Measurements from ENCODE around the gene CUX1. TPM values are rescaled to one million over a fixed set of nuclear protein-coding genes. Genes with fewer than 3 reads are reported as not detected.

CUX1 gene
- polyA plus RNA-seq, 4 donors: 29.2 to 77.5 (median 32.3) TPM

DNA sequence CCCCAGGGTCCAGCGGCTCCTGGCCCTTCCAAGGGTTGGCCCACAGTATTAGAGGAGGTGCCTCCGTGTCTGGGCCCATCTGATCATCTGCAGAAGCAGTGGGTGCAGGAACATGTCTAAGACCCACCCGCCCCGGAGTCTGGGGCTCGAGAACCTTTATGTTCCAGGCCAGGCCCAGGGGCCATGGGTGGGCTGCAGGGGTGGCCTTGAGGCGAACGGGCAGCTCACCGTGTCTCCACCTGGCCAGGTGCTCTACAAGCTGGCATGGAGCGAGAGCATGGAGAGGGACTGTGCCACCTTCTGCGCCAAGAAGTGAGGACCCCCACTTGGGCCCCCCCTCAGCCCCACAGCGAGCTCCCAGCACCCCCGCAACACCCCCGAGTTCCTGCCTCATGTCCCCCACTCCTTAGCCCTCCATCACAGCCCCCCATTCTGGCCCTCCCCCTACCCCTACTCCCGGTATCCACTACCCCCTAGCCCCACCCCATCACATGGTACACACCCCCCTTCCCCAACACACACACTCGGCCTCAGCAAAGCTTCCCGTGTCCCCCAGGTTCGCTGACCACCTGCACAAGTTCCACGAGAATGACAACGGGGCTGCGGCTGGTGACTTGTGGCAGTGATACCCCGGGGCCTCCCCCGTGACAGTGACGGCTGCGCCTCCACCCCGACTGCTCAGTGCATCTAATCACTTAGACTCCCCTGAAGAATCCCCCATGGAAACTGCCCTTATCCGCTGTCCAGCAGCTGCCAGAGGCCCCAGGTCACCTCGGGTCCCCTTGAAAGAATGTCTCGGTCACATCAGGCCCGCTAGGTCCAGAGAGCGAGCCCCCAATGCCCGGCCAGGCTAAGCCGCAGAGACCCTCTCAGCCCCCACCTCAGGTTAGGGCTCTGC lies 465.3 kb downstream of the CUX1 start:
- DNase-seq (no peak), FAIRE-seq (no peak)
- H3K27me3 ChIP-seq (ENCODE audit: control insufficient read depth in 3 of 3, insufficient read depth in 3 of 3, low read length in 3 of 3): peaks cover 0 to 5% (median 0%) of the 10 kb centered on the region in 3 donors
- peaks cover 0 to 11% (median 0%) of the 10 kb centered on the region in 3 donors for H3K4me1 ChIP-seq (ENCODE audit: control insufficient read depth in 3 of 3, insufficient read depth in 2 of 3, low read depth in 1 of 3, low read length in 2 of 3)
- H3K36me3 ChIP-seq (ENCODE audit: control insufficient read depth in 3 of 3, insufficient read depth in 2 of 3, low read depth in 1 of 3, low read length in 3 of 3): peaks cover 0 to 27% (median 0%) of the 10 kb centered on the region in 3 donors
- H3K4me3 ChIP-seq (ENCODE audit: low read depth in 1 of 3, low read length in 3 of 3): no peak overlapping the region
- H3K27ac ChIP-seq (ENCODE audit: low read depth in 1 of 3, low read length in 2 of 3): no peak overlapping the region
- WGBS, 3 donors: 90 to 95% (median 93%) methylated on average over 27 to 32 of the region's 32 CpGs
- no peaks in the 10 kb centered on the region for H3K9me3 ChIP-seq (ENCODE audit: control insufficient read depth in 2 of 2, insufficient read depth in 1 of 2, low read depth in 1 of 2, low read length in 1 of 2)

DNA sequence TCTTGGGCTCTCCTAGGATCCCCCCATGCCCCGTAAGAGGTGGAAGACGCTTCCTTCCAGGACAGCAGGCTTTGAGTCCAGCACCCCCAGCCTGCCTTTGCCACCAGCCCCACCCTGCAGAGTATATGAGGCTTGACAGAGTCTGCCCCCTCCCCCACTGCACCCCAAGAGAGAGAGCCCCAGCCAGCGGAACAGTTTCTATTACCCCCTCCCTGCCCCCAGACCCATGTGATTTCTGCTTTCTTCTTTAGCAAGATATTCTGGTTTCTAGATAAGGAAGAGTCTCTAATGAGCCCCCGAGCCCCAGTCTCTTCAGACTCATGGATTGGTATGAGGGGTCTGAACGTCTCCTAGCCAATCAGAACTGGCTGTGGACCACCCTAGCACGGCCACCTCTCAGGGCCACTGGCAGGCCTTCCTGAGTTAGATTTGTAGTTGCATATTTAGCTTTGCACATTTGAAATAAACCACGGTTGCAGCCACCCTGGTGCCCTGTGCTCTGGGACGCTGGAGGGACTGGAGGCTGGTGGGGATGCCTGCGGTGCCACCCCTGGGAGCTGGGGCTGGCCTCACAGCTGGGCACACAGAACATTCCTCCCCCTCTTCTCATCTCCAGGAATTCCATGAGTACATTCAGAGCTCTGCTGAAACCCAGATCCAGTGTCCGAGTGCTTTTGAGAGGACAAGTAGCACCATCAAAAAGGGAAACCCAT lies 466.2 kb downstream of the CUX1 start:
- DNase-seq (no peak), FAIRE-seq (no peak)
- H3K27ac ChIP-seq (ENCODE audit: low read depth in 1 of 3, low read length in 2 of 3): no peak overlapping the region
- 78 to 84% (median 80%) methylated on average over 10 of the region's 10 CpGs for WGBS, 3 donors
- H3K4me3 ChIP-seq (ENCODE audit: low read depth in 1 of 3, low read length in 3 of 3): no peak overlapping the region
- peaks cover 0 to 24% (median 0%) of the 10 kb centered on the region in 3 donors for H3K36me3 ChIP-seq (ENCODE audit: control insufficient read depth in 3 of 3, insufficient read depth in 2 of 3, low read depth in 1 of 3, low read length in 3 of 3)
- no peaks in the 10 kb centered on the region for H3K9me3 ChIP-seq (ENCODE audit: control insufficient read depth in 2 of 2, insufficient read depth in 1 of 2, low read depth in 1 of 2, low read length in 1 of 2)
- peaks cover 0 to 10% (median 0%) of the 10 kb centered on the region in 3 donors for H3K27me3 ChIP-seq (ENCODE audit: control insufficient read depth in 3 of 3, insufficient read depth in 3 of 3, low read length in 3 of 3)
- peaks cover 0 to 19% (median 0%) of the 10 kb centered on the region in 3 donors for H3K4me1 ChIP-seq (ENCODE audit: control insufficient read depth in 3 of 3, insufficient read depth in 2 of 3, low read depth in 1 of 3, low read length in 2 of 3)

GRCh38 chr7:102284399-102284798 lies 467.0 kb downstream of the CUX1 start:
- 37 to 58% (median 47%) methylated on average over 11 to 12 of the region's 12 CpGs for WGBS, 3 donors
- H3K4me3 ChIP-seq (ENCODE audit: low read depth in 1 of 3, low read length in 3 of 3): no peak overlapping the region
- DNase-seq: no peak
- no peaks in the 10 kb centered on the region for H3K9me3 ChIP-seq (ENCODE audit: control insufficient read depth in 2 of 2, insufficient read depth in 1 of 2, low read depth in 1 of 2, low read length in 1 of 2)
- peaks cover 0 to 24% (median 0%) of the 10 kb centered on the region in 3 donors for H3K36me3 ChIP-seq (ENCODE audit: control insufficient read depth in 3 of 3, insufficient read depth in 2 of 3, low read depth in 1 of 3, low read length in 3 of 3)
- peaks cover 0 to 17% (median 0%) of the 10 kb centered on the region in 3 donors for H3K4me1 ChIP-seq (ENCODE audit: control insufficient read depth in 3 of 3, insufficient read depth in 2 of 3, low read depth in 1 of 3, low read length in 2 of 3)
- peak overlapping the region in 1 of 3 donors; percentile 21 for H3K27ac ChIP-seq (ENCODE audit: low read depth in 1 of 3, low read length in 2 of 3)
- FAIRE-seq: no peak
- H3K27me3 ChIP-seq (ENCODE audit: control insufficient read depth in 3 of 3, insufficient read depth in 3 of 3, low read length in 3 of 3): peaks cover 0 to 10% (median 0%) of the 10 kb centered on the region in 3 donors

DNA sequence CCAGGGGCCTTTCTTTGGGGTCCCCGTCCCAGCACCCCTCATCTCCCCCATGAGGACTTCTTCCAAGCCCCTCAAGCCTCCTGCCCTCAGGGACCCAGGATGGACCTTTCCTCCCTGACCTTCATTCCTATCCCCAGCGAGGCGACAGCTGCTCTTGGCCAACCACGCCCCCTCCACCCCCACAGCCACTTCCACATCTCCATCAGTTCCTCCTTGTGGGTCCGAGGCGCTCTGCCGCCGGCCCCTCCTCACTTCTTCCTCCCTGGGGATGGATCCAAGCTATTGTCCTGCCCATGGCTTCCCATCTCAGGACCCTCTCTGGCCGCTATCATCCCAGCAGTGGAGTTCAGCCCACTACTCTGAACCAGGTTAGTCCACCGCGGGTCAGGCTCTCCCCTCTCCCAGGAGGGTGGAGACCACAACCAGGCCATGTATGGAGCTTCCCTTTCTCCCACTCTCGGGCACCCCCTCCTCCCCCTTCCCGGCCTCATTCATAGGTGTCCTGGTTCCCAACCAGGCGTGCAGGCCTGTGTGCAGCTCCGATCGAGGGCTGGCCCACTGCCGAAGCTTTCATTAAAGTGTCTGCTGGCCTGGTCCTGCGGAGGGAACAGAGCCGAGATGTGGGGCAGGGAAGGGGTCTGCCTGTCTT lies 467.6 kb downstream of the CUX1 start:
- H3K4me3 ChIP-seq (ENCODE audit: low read depth in 1 of 3, low read length in 3 of 3): no peak overlapping the region
- DNase-seq (no peak), FAIRE-seq (no peak)
- peak overlapping the region in 1 of 3 donors; percentile 21 for H3K27ac ChIP-seq (ENCODE audit: low read depth in 1 of 3, low read length in 2 of 3)
- H3K36me3 ChIP-seq (ENCODE audit: control insufficient read depth in 3 of 3, insufficient read depth in 2 of 3, low read depth in 1 of 3, low read length in 3 of 3): peaks cover 0 to 22% (median 0%) of the 10 kb centered on the region in 3 donors
- H3K9me3 ChIP-seq (ENCODE audit: control insufficient read depth in 2 of 2, insufficient read depth in 1 of 2, low read depth in 1 of 2, low read length in 1 of 2): no peaks in the 10 kb centered on the region
- H3K4me1 ChIP-seq (ENCODE audit: control insufficient read depth in 3 of 3, insufficient read depth in 2 of 3, low read depth in 1 of 3, low read length in 2 of 3): peaks cover 0 to 14% (median 0%) of the 10 kb centered on the region in 3 donors
- peaks cover 0 to 10% (median 0%) of the 10 kb centered on the region in 3 donors for H3K27me3 ChIP-seq (ENCODE audit: control insufficient read depth in 3 of 3, insufficient read depth in 3 of 3, low read length in 3 of 3)
- 42 to 58% (median 48%) methylated on average over 19 of the region's 19 CpGs for WGBS, 3 donors

- Histone ChIP-seq H3K27me3 (ENCODE audit: control insufficient read depth in 3 of 3, insufficient read depth in 3 of 3, low read length in 3 of 3) (peaks cover 0 to 10% (median 0%) of the 10 kb centered on the region in 3 donors), H3K4me1 (ENCODE audit: control insufficient read depth in 3 of 3, insufficient read depth in 2 of 3, low read depth in 1 of 3, low read length in 2 of 3) (peaks cover 0 to 14% (median 0%) of the 10 kb centered on the region in 3 donors), H3K9me3 (ENCODE audit: control insufficient read depth in 2 of 2, insufficient read depth in 1 of 2, low read depth in 1 of 2, low read length in 1 of 2) (no peaks in the 10 kb centered on the region), H3K36me3 (ENCODE audit: control insufficient read depth in 3 of 3, insufficient read depth in 2 of 3, low read depth in 1 of 3, low read length in 3 of 3) (peaks cover 0 to 17% (median 0%) of the 10 kb centered on the region in 3 donors), H3K27ac (ENCODE audit: low read depth in 1 of 3, low read length in 2 of 3) (peak overlapping the region in 1 of 3 donors; percentile 86), H3K4me3 (ENCODE audit: low read depth in 1 of 3, low read length in 3 of 3) (peak overlapping the region in 2 of 3 donors; percentile 36 to 85)
- no peak for DNase-seq
- 28 to 33% (median 28%) methylated on average over 16 to 19 of the region's 19 CpGs for WGBS, 3 donors
- FAIRE-seq: no peak
Measured at GRCh38 chr7:102285540-102286236, 468.3 kb downstream of the CUX1 start.

- WGBS, 3 donors: 0 to 1% (median 0%) methylated on average over 41 to 108 of the region's 116 CpGs
- H3K27me3 ChIP-seq (ENCODE audit: control insufficient read depth in 3 of 3, insufficient read depth in 3 of 3, low read length in 3 of 3): peaks cover 0 to 10% (median 0%) of the 10 kb centered on the region in 3 donors
- no peaks in the 10 kb centered on the region for H3K9me3 ChIP-seq (ENCODE audit: control insufficient read depth in 2 of 2, insufficient read depth in 1 of 2, low read depth in 1 of 2, low read length in 1 of 2)
- peaks cover 0 to 15% (median 0%) of the 10 kb centered on the region in 3 donors for H3K36me3 ChIP-seq (ENCODE audit: control insufficient read depth in 3 of 3, insufficient read depth in 2 of 3, low read depth in 1 of 3, low read length in 3 of 3)
- H3K4me1 ChIP-seq (ENCODE audit: control insufficient read depth in 3 of 3, insufficient read depth in 2 of 3, low read depth in 1 of 3, low read length in 2 of 3): peaks cover 0 to 14% (median 0%) of the 10 kb centered on the region in 3 donors
- peak within 1 kb of the TSS in 2 of 3 donors; percentile 56 to 86 for H3K27ac ChIP-seq (ENCODE audit: low read depth in 1 of 3, low read length in 2 of 3)
- DNase-seq (peak; percentile 39 to 85), FAIRE-seq (no peak)
- H3K4me3 ChIP-seq (ENCODE audit: low read depth in 1 of 3, low read length in 3 of 3): peak within 1 kb of the TSS; percentile 59 to 85 (median 66)
Measured at GRCh38 chr7:102286237-102287110, 469.0 kb downstream of the CUX1 start, which contains the start of gene SH2B2. SH2B2 (plus strand) TSS chr7:102286868; CDS start chr7:102300551, 13,683 bp downstream.

Measured in small intestine (tissue), 7 donors.